Left lung (tissue), 10 donors: ENCODE data around the gene SERPINB11. TPM values are rescaled to one million over a fixed set of nuclear protein-coding genes. Genes with fewer than 3 reads are reported as not detected.
"Not testable (repeated sequence)": the region's sequence is repeated elsewhere in the genome, so short reads cannot be mapped to it uniquely, and the experiment has no call there.

Experiments used
- ATAC-seq: fragments of 200-7000 bp; cut with Tn5 transposase; one replicate; pipeline ENCODE4 v1.9.1; 2020; ENCODE audit warnings: moderate library complexity
- DNase-seq, 4 donors: peaks; one replicate each; pipeline ENCODE4 v3.0.0-alpha.2; 2013 to 2020
- H3K27ac ChIP-seq, 2 donors: fragments of 200-600 bp; sonication (generic) in 1 of 2; one replicate each; pipeline versions ENCODE4 v1.5.0 to v1.8.0; 2020 to 2021
- H3K27me3 ChIP-seq, 2 donors: fragments of 200-600 bp; sonication (generic) in 1 of 2; one replicate each; pipeline versions ENCODE4 v1.5.0 to v1.8.0; 2020 to 2021
- H3K36me3 ChIP-seq, 2 donors: fragments of 200-600 bp; sonication (generic) in 1 of 2; one replicate each; pipeline versions ENCODE4 v1.5.0 to v1.8.0; 2020 to 2021
- H3K4me1 ChIP-seq, 2 donors: fragments of 200-600 bp; one replicate each; pipeline ENCODE4 v1.8.0; 2021
- H3K4me3 ChIP-seq, 2 donors: fragments of 200-600 bp; sonication (generic) in 1 of 2; one replicate each; pipeline versions ENCODE4 v1.5.0 to v1.8.0; 2020 to 2021; ENCODE audit warnings: mild to moderate bottlenecking in 1 of 2
- H3K9me3 ChIP-seq, 2 donors: fragments of 200-600 bp; sonication (generic) in 1 of 2; one replicate each; pipeline versions ENCODE4 v1.5.0 to v1.8.0; 2020 to 2021
- intact Hi-C, 2 donors: fragments of 100-400 bp; cut with DNase I; formaldehyde crosslinking; loops; one replicate each; pipeline versions ENCODE4 v1.11.2 to v1.14.2; 2022
- polyA plus RNA-seq, 6 donors: library from polyadenylated mRNA; unstranded; fragments of 120-200 nt; gene quantifications; one replicate each; pipeline ENCODE4 v1.2.1, GENCODE V29; 2013; ENCODE audit not compliant: insufficient read length in 6 of 6
- total RNA-seq, 2 donors: library from RNA; stranded (reverse); fragmentation: NEBNext Ultra II Directional; extraction: Animal tissue kit (Norgen Biotek cat#: 25700); gene quantifications; one replicate each; pipeline ENCODE4 v1.2.1, GENCODE V29; 2021
- TF ChIP-seq, protein P1 (sequence below), 2 donors: fragments of 200-600 bp; sonication (generic) in 1 of 2; IDR thresholded peaks; one replicate each; pipeline versions ENCODE4 v1.5.0 to v1.8.0; 2021; ENCODE audit warnings: antibody characterized with exemption in 2 of 2
- donor health status: DM: no; HTN: yes; CAD: no.
- donor health status: DM: no; HTN: no; CAD: no.

The SERPINB11 gene
- total and polyA plus RNA-seq, 8 donors: not detected

DNA sequence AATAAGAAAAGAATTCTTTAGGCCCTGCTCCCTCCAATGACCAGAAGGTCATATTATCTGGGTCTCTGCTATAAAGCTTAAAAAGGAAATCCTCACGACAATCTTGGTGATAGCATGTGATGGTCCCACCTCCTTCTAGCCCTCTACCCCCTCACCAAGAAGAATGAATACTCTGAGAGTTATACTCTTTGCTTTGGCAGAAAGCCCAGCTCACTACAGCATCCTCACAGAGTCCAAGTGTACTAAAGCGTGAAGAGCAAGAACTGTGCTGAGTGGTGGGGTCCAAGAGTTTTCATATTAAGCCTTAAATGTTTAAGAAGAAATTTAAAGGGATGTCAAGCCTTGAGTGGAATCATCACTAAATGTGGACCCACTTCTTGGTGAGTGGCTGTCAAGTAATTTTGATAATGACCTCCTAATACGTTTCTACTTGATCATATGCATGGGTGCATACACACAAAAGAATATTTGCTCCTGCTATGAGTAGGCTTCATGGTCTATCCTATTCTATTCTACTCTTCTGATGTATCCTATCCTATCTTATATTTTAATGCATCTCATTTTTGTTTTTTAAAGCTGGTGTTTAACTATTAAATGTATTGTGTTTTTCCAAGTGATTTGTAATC, 56.0 kb downstream of the SERPINB11 start:
- H3K27me3 ChIP-seq: no peaks in the 10 kb centered on the region
- no peaks in the 10 kb centered on the region for H3K36me3 ChIP-seq
- H3K9me3 ChIP-seq: peaks cover 0 to 26% of the 10 kb centered on the region in 2 donors
- no peak overlapping the region for H3K4me3 ChIP-seq
- DNase-seq: no peak
- TF ChIP-seq, protein P1, sequence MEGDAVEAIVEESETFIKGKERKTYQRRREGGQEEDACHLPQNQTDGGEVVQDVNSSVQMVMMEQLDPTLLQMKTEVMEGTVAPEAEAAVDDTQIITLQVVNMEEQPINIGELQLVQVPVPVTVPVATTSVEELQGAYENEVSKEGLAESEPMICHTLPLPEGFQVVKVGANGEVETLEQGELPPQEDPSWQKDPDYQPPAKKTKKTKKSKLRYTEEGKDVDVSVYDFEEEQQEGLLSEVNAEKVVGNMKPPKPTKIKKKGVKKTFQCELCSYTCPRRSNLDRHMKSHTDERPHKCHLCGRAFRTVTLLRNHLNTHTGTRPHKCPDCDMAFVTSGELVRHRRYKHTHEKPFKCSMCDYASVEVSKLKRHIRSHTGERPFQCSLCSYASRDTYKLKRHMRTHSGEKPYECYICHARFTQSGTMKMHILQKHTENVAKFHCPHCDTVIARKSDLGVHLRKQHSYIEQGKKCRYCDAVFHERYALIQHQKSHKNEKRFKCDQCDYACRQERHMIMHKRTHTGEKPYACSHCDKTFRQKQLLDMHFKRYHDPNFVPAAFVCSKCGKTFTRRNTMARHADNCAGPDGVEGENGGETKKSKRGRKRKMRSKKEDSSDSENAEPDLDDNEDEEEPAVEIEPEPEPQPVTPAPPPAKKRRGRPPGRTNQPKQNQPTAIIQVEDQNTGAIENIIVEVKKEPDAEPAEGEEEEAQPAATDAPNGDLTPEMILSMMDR (IDR thresholded peaks at IDR 0.05): no peak
- H3K4me1 ChIP-seq: no peaks in the 10 kb centered on the region
- intact Hi-C loops: no loop called here
- H3K27ac ChIP-seq: no peak overlapping the region
- no peak for ATAC-seq

DNA sequence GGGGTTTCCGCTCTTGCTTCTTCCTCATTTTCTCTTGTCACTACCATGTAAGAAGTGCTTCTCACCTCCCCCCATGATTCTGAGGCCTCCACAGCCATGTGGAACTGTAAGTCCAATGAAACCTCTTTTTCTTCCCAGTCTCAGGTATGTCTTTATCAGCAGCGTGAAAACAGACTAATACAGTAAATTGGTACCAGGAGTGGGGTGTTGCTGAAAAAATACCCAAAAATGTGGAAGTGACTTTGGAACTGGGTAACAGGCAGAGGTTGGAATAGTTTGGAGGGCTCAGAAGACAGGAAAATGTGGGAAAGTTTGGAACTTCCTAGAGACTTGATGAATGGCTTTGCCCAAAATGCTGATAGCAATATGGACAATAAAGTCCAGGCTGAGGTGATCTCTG, 57.0 kb downstream of the SERPINB11 start:
- H3K4me3 ChIP-seq, H3K4me1 ChIP-seq, DNase-seq, intact Hi-C loops, H3K27ac ChIP-seq, ATAC-seq, H3K36me3 ChIP-seq, H3K27me3 ChIP-seq: not testable (repeated sequence)
- H3K9me3 ChIP-seq: peaks cover 0 to 26% of the 10 kb centered on the region in 2 donors

DNA sequence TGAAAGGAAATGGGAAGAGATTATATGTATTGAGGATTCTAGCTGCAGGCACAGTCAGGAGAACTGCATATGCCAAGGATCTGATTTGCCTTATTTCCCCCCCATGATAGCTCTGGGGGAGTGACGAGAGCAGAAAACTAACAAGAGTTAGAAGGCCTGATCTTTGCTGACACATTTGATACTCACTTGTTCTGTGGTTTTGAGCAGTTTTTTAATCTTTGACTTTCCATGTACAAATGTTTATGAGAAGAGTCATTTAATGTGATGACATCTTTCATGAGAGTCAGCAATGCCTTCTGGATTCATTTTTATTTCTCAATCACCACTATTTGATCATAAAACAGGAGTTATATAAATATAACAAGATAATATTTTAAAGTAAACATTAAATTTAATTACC, 59.8 kb downstream of the SERPINB11 start:
- H3K27ac ChIP-seq: no peak overlapping the region
- no peak for DNase-seq
- H3K4me3 ChIP-seq: no peak overlapping the region
- intact Hi-C loops: no loop called here
- H3K27me3 ChIP-seq: no peaks in the 10 kb centered on the region
- H3K36me3 ChIP-seq: no peaks in the 10 kb centered on the region
- ATAC-seq: no peak
- H3K9me3 ChIP-seq: peaks cover 0 to 26% of the 10 kb centered on the region in 2 donors
- TF ChIP-seq, protein P1 (IDR thresholded peaks at IDR 0.05): no peak
- no peaks in the 10 kb centered on the region for H3K4me1 ChIP-seq

DNA sequence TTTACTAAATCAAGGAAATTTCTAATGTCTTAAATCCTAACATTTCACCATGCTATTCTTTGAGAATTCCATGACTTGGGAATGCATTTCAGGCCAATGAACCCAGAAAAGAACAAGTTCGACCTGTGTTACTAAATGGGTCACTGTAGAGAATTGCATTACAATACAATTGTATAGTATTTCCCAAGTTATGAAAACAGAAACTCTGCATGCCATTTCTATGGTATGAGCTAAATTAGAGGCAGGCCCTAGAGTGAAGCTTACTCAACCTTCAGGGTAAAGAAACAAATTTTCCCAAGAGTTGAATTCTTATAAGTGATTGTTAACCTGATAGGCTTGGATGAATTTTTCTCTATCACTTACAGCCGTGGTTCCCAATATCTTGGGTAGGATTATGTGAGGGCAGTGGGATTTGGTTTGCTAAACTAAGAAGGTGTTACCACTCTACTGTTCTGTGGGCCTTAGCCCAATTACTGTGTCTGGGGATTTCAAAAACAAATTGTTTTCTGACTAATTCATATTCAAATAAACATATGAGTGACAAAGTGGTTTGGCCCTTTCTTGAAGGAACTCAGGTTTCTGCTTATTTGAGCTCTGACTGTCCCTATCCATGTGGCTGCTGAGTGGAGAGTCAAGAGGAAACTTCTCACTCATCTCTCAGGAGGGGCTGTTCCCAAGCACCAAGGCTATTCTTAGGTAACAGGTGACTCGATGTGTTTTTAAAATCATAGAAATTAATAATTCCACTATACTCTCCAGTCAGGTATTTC, 61.3 kb downstream of the SERPINB11 start:
- DNase-seq (no peak), ATAC-seq (no peak)
- Histone ChIP-seq H3K36me3 (no peaks in the 10 kb centered on the region), H3K27ac (no peak overlapping the region), H3K4me3 (no peak overlapping the region), H3K4me1 (no peaks in the 10 kb centered on the region), H3K27me3 (no peaks in the 10 kb centered on the region), H3K9me3 (peaks cover 0 to 24% of the 10 kb centered on the region in 2 donors)
- intact Hi-C loops: no loop called here
- TF ChIP-seq, protein P1 (IDR thresholded peaks at IDR 0.05): no peak

DNA sequence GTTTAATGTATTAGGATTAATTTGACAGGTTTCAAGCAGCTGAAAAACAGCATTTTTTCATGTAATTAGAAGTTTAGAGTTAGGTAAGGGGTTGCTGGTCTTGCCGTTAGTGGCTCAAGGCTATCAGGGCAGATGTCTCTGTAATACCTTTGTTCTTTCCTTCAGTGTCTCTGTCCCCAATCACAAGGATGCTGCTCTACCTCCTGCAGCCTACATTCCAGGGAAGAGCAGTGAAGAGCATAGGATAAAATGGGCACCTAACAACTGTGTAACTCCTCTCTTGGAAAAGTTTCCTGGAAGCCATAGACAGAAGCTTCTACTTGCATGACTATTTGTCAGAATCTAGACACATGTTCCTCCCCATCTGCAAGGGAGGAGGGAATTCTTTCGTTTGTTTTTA, 63.1 kb downstream of the SERPINB11 start:
- Histone ChIP-seq H3K4me1 (no peaks in the 10 kb centered on the region), H3K36me3 (no peaks in the 10 kb centered on the region), H3K27me3 (peaks cover 0 to 8% of the 10 kb centered on the region in 2 donors), H3K27ac (no peak overlapping the region), H3K9me3 (peaks cover 0 to 7% of the 10 kb centered on the region in 2 donors), H3K4me3 (no peak overlapping the region)
- ATAC-seq (no peak), DNase-seq (no peak)
- TF ChIP-seq, protein P1 (IDR thresholded peaks at IDR 0.05): no peak
- intact Hi-C loops: no loop called here

Other genes starting within 250 kb of the SERPINB11 start
- gene SERPINB5, start 226.0 kb upstream of the SERPINB11 start, total RNA-seq: under 1 TPM in 1 of 2 donors, not detected in 1; 0.34 TPM
- not detected for gene SERPINB5, start 226.0 kb upstream of the SERPINB11 start, polyA plus RNA-seq
- gene SERPINB12, start 160.6 kb upstream of the SERPINB11 start, total RNA-seq: not detected
- gene SERPINB12, start 160.6 kb upstream of the SERPINB11 start, polyA plus RNA-seq: not detected
- not detected for gene SERPINB13, start 115.6 kb upstream of the SERPINB11 start, total RNA-seq
- gene SERPINB13, start 115.6 kb upstream of the SERPINB11 start, polyA plus RNA-seq: not detected
- under 1 TPM in 1 of 2 donors, not detected in 1; 0.42 TPM for gene SERPINB4, start 58.7 kb upstream of the SERPINB11 start, total RNA-seq
- not detected for gene SERPINB4, start 58.7 kb upstream of the SERPINB11 start, polyA plus RNA-seq
- gene SERPINB3, start 41.1 kb upstream of the SERPINB11 start, total RNA-seq: not detected
- gene SERPINB3, start 41.1 kb upstream of the SERPINB11 start, polyA plus RNA-seq: not detected
- under 1 TPM; 0.24 to 0.32 TPM for gene SERPINB7, start 72.5 kb downstream of the SERPINB11 start, total RNA-seq
- not detected for gene SERPINB7, start 72.5 kb downstream of the SERPINB11 start, polyA plus RNA-seq
- 1 to 10 TPM; 1.1 to 3.5 TPM for gene SERPINB2, start 184.7 kb downstream of the SERPINB11 start, total RNA-seq
- gene SERPINB2, start 184.7 kb downstream of the SERPINB11 start, polyA plus RNA-seq: under 1 TPM in 5 of 6 donors, not detected in 1; 0.13 to 0.49 (median 0.24) TPM
- gene SERPINB10, start 205.0 kb downstream of the SERPINB11 start, total RNA-seq: under 1 TPM in 1 of 2 donors, not detected in 1; 0.58 TPM
- under 1 TPM; 0.10 to 0.48 (median 0.29) TPM for gene SERPINB10, start 205.0 kb downstream of the SERPINB11 start, polyA plus RNA-seq
- gene HMSD, start 246.3 kb downstream of the SERPINB11 start, total RNA-seq: 10 to 100 TPM in 1 of 2 donors, 1 to 10 TPM in 1; 4.7 to 10.8 TPM
- 1 to 10 TPM in 5 of 6 donors, under 1 TPM in 1; 0.63 to 2.7 (median 1.4) TPM for gene HMSD, start 246.3 kb downstream of the SERPINB11 start, polyA plus RNA-seq